ENCODE data around the gene MOCS2.
A peak's percentile ranks its signal among the peaks of the same experiment; 100 is the strongest.

MOCS2 gene

GRCh38 chr5:53091289-53091688, 18.3 kb downstream of the MOCS2 start:
- DNase-seq: no peak

DNA sequence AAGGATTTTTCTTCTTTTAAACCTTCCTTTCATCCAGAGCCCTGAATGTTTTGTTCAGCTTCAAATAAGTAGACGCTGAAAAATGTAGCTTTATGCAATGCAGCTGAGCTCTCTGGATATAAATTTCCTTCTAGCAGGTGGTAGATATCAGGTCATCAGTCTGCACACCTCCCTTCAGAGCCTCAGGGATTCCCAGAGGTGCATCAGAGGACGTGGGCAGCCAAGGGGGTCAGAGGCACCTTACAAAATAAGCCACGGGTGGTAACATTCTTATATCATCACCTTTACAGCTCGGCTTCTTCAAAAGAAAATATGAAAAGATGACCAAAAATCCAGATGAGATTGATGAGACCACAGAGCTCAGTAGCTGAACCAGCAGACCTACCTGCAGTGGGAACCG, 19.3 kb downstream of the MOCS2 start:
- DNase-seq: no peak

DNA sequence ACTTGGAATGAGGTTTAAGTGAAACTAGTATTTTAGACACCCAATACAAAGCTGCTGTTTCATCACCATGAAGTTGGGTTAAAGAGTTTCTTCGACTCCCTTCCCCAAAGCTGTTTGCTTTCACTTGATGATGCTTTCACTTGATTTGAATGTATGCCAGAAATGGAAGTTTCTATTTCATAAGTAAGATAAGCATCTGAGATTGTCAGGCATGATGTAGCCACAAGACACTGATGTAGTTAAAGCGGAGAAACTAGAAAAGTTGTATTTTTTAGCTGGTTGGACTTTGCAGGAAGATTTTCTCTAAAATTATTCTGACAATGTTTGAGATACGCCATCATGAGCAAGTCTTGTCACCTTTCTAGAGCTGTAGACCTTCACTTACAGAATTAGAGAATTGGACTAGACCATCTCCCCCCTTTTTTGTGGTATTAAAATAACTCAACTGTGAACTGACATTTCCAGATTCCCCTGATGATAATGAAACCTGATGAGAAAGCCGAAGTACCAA, 20.0 kb downstream of the MOCS2 start:
- DNase-seq: no peak

- DNase-seq: no peak
These were observed 21.9 kb downstream of the MOCS2 start for GRCh38 chr5:53087621-53088121.

DNA sequence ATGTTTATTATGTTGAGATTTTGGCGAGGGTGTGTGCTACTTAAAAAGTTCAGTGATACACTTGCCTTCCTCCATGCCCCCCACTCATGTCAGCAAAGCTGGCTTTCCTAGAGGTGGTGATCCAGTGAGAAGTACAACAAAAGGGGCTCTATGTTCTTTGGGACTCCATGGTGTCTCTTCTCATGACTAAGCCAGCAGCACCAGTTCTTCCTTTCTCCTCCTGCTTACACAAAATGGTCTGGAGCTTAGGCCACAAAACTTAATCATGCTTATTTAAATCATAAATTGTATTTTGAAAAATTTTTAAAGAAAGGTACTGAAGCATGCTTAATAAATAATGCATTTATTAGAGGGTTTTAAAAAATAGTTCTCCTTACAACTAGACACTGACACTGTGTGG, 22.4 kb downstream of the MOCS2 start:
- DNase-seq: no peak

- no peak for DNase-seq
These were observed 24.9 kb downstream of the MOCS2 start for GRCh38 chr5:53084546-53085255.

DNA sequence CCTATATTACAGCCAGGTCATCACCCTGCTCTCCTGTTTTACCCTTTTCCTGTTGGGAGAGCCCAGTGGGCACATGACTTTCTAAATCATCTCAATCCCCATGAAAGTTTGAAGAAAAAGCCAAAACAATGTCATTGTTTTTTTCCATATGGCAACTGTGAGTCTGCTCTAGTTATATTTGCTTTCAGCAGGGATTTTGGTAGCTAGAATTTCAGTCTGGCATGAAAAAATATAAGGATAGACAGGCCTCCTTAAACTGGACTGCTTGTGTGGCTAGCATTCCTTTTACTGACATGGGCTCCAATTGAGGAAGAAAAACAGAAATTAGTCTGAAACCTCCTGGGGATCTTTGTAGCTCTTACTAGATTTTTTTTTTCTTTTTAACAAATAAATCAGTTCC, 25.6 kb downstream of the MOCS2 start:
- DNase-seq: no peak

DNA sequence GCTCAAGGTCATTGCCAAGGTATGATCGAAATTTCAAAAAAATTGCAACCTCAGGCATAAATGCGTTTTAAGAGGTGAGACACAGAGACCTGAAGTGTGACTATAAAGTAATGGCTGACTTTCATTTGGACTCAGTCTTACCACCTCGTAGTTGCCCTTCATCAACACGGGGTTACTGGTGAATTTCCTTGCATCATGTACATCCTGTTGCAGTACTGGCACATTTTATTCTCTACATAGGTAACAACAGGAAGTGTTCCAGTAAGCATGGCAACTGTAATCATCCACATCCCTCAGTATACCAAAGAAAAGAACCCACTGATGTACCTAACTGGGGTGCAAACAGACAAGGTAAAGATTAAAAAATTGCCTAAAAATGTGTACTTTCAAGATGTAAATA, 29.3 kb downstream of the MOCS2 start:
- no peak for DNase-seq

DNA sequence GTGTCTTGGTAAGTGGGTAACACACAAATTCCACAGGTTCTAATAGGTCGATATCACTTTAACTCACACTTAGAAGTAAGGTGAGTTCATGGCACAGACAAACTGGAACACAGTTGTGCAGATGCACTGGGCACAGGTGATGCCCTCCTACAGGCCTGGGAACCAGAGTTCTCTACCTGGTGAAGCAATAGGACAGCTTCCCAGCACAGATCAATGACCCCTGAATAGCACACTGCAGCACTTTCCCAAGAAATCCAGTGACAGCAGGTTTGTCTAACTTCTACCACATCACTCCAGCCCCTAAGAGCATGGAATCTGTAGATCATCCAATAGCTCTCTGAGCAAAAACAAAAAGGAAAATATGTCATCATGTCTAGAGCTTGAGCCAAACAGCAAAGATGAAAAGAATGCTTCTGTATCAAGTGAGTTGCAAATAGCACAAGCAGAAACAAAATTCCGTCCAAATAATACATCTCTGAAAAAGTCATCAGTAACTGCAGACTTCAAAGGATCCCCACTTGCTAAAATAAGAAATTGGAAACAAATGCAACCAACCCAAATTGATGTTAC, 33.5 kb downstream of the MOCS2 start:
- DNase-seq: no peak

DNA sequence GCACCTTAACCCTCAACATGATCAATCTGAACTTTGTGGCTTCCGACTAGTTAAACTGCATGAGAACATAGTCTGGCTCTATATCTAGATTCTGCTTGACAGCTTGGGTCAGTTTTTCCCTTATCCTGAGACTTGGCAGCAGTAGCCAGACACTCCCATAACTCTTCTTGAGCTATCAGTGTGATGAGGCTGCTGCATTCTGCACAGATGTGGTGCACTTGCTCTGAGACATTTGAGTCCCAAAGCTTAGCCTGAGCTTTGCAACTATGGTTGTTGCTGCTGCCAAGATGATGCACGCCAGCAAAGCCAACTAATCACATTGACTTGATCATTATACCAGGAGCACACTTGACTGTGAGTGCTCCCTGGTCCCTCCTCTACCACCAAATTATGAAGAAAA, 36.2 kb downstream of the MOCS2 start:
- DNase-seq: peak; percentile 86

GRCh38 chr5:53071738-53072137, 37.8 kb downstream of the MOCS2 start:
- no peak for DNase-seq

- no peak for DNase-seq
These were observed 38.3 kb downstream of the MOCS2 start for GRCh38 chr5:53071298-53071697.

DNA sequence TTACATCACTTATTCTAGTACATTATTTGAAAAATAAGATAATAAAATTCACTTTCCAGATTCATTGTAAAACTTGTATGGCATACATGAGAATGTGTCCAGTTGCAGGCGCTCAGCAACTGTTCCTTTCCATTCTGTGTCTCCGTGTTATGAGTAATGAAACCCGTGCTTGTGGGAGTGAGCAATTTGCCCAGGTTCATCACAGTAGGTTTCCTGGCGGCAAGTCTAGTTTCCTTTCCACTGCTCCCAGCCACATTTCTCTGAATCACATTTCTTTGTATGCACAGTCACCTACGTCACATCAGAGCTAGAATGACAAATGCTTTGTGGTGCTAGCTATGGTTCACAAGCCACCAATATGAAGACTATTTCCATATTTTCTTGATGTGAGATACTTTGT, 39.9 kb downstream of the MOCS2 start:
- no peak for DNase-seq

DNA sequence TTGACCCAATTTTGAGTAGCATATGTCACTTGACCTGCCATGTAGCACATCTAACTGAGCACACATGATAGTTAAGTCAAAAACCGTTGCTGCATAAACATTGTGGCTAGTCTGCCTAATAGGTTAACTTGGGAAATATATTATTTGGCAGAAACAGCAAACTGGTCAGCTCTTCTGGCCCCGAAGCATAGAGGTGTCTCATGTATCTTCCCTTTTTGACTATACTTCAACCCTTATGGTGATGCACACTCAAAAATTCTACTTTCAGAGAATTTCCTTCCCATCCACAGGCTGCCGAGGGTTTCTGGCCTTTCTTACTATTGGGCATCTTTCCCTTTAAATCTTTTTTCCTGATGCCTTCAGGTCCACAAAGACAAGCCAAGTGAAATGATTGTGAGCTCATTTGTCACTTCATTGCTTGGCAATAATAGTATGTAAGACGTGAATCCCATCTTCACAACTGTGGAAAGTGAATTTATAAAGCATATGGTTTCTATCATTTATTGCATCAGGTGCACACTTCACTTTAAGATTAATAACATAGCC, 41.2 kb downstream of the MOCS2 start:
- DNase-seq: no peak

GRCh38 chr5:53067641-53068040, 41.9 kb downstream of the MOCS2 start:
- no peak for DNase-seq

DNA sequence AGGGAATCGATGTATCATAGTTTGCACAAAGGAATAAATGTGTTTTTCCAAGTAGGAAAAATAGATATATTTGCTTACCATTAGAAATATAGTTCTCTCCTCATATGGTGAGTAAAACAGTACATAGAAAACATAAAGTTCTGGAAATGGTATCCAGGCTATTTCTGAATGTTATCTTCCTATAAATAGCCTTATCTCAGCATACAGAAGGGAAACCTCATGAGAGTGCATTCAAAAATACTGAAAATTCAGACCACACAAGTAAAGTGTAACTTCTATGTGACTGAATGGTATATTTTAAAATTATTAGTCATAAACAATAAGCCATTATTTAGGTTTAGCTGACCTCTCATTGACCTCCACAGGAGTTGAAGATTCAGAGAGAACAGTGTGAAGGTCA, 43.5 kb downstream of the MOCS2 start:
- no peak for DNase-seq

GRCh38 chr5:53063791-53064190, 45.8 kb downstream of the MOCS2 start:
- no peak for DNase-seq

DNA sequence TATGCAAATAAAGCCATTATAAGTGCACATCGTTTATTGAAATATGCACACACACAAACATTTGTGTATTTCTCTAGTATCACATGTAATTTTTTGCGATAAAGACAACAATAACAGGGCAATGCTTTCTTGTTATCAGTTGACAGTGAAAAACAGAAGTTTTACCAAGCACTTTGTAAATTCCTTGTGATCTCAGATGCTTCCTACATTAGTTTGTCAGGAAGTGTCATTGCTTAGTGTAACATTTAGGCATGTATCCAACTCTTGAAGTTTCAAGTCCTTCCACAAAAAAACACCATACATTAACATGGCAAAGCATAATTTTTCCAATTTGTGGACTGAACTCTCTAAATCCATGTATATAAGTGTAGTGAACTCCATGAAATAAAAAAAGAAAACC, 46.4 kb downstream of the MOCS2 start:
- no peak for DNase-seq

GRCh38 chr5:53059281-53059680, 50.3 kb downstream of the MOCS2 start:
- DNase-seq: no peak

- DNase-seq: no peak
These were observed 54.2 kb downstream of the MOCS2 start for GRCh38 chr5:53055365-53055764.

- DNase-seq: no peak
These were observed 56.2 kb downstream of the MOCS2 start for GRCh38 chr5:53053364-53053763.

- no peak for DNase-seq
These were observed 57.1 kb downstream of the MOCS2 start for GRCh38 chr5:53052499-53052898.

DNA sequence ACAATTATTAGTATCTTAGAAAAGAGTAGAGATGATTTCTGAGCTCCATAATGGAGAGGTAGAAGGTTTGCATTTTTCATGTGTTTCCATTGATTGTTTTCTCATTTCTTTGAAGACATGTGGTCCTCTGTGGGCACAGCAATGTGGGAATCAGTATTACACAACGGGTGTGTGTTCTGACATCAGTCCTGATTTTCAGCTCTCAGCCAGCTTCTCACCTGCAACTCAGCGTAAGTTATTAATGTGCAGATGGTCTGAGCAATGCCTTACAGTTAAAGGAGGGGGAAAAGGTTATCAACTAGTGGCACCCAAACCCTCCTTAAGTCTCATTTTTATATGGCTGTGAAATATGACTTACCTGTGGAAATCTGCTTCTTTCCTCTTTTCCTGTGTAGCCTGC, 61.3 kb downstream of the MOCS2 start:
- DNase-seq: no peak

Data from NCI-H82 (cell line).